Adrenal gland (tissue), 12 donors: ENCODE measurements around the gene PIP5K1C. TPM values are rescaled to one million over a fixed set of nuclear protein-coding genes. Genes with fewer than 3 reads are reported as not detected.
A peak's percentile ranks its signal among the peaks of the same experiment; 100 is the strongest.

Experiments
- DNase-seq, 7 donors: peaks; one replicate each; pipeline ENCODE4 v3.0.0-alpha.2; 2019 to 2020
- H3K27ac ChIP-seq, 5 donors: fragments of 200-600 bp; sonication (generic) in 4 of 5; 1 replicate in 3 of 5; 2 replicates in 2 of 5; pipeline versions ENCODE4 v1.5.1 to v1.8.0; 2016 to 2020; ENCODE audit warnings: mild to moderate bottlenecking in 1 of 5
- H3K27me3 ChIP-seq: fragments of 200-600 bp; 2 replicates; pipeline ENCODE4 v1.8.0; 2021
- H3K36me3 ChIP-seq, 2 donors: fragments of 200-600 bp; replicated peaks in 1 of 2; 1 replicate in 1 of 2; 2 replicates in 1 of 2; pipeline versions ENCODE4 v1.5.1 to v1.8.0; 2018 to 2022
- H3K4me1 ChIP-seq, 2 donors: fragments of 200-600 bp; replicated peaks in 1 of 2; 1 replicate in 1 of 2; 2 replicates in 1 of 2; pipeline versions ENCODE4 v1.5.1 to v1.8.0; 2018 to 2021
- H3K4me3 ChIP-seq, 4 donors: fragments of 200-600 bp; sonication (generic) in 3 of 4; one replicate each; pipeline ENCODE4 v1.5.1; 2016 to 2018
- H3K9me3 ChIP-seq, 3 donors: fragments of 200-600 bp; sonication (generic) in 1 of 3; replicated peaks in 1 of 3; 1 replicate in 2 of 3; 2 replicates in 1 of 3; pipeline versions ENCODE4 v1.5.1 to v1.8.0; 2016 to 2021
- CTCF ChIP-seq, 6 experiments: fragments of 450-650 bp in 4 of 6; fragments of 200-600 bp in 2 of 6; sonication (generic) in 1 of 6; IDR thresholded peaks; 1 replicate in 5 of 6; 2 replicates in 1 of 6; pipeline versions ENCODE4 v1.5.1 to v1.8.0; 2016 to 2021; ENCODE audit warnings: antibody characterized with exemption in 6 of 6, mild to moderate bottlenecking in 2 of 6, moderate library complexity in 1 of 6
- POLR2A ChIP-seq, 2 donors: fragments of 450-650 bp; IDR thresholded peaks; one replicate each; pipeline ENCODE4 v1.6.1; 2017; ENCODE audit warnings: antibody characterized with exemption in 2 of 2, mild to moderate bottlenecking in 2 of 2, moderate library complexity in 1 of 2
- WGBS, 4 donors: extraction: QIAGEN DNeasy Blood & Tissue Kit in 2 of 4; methylation state at CpG; one replicate each; pipeline versions ENCODE4 v1.1.5 to v1.1.7; 2013 to 2017; 5-methylcytosine and 5-hydroxymethylcytosine counted together
- intact Hi-C, 2 donors: fragments of 100-400 bp; cut with DNase I; formaldehyde crosslinking; loops; one replicate each; pipeline versions ENCODE4 v1.14.1 to v1.15.0; 2022 to 2023
- polyA plus RNA-seq, 3 donors: library from polyadenylated mRNA; stranded (reverse); fragments of 200-250 nt in 2 of 3; fragments of 350-450 nt in 1 of 3; fragmentation: Illumina TruSeq in 1 of 3; extraction: RNeasy Lipid Tissue Mini Kit (QIAGEN cat#74804) in 1 of 3; gene quantifications; one replicate each; pipeline ENCODE4 v1.2.3, GENCODE V29; 2013 to 2014
- total RNA-seq, 9 donors: library from RNA; depleted of rRNA in 4 of 9; stranded (reverse); fragments of >200 nt in 4 of 9; fragments of 120-200 nt in 1 of 9; fragmentation: NEBNext Ultra II Directional in 1 of 9; extraction: Animal tissue kit (Norgen Biotek cat#: 25700) in 1 of 9; gene quantifications; one replicate each; pipeline versions ENCODE4 v1.1.0 to v1.2.4, GENCODE V29; 2013 to 2023
- donor health status: healthy with polysubstance abuse.
- donor health status: Bipolar disorder and iron deficiency.
- donor health status: DM: yes; HTN: yes; CAD: no.
- donor health status: DM: no; HTN: no; CAD: no.
- donor health status: DM: no; HTN: no; CAD: no.
- donor health status: DM: yes; HTN: yes; CAD: no.

PIP5K1C gene
- total and polyA plus RNA-seq, 12 donors, result 4.0 to 44.7 (median 31.0) TPM

DNA sequence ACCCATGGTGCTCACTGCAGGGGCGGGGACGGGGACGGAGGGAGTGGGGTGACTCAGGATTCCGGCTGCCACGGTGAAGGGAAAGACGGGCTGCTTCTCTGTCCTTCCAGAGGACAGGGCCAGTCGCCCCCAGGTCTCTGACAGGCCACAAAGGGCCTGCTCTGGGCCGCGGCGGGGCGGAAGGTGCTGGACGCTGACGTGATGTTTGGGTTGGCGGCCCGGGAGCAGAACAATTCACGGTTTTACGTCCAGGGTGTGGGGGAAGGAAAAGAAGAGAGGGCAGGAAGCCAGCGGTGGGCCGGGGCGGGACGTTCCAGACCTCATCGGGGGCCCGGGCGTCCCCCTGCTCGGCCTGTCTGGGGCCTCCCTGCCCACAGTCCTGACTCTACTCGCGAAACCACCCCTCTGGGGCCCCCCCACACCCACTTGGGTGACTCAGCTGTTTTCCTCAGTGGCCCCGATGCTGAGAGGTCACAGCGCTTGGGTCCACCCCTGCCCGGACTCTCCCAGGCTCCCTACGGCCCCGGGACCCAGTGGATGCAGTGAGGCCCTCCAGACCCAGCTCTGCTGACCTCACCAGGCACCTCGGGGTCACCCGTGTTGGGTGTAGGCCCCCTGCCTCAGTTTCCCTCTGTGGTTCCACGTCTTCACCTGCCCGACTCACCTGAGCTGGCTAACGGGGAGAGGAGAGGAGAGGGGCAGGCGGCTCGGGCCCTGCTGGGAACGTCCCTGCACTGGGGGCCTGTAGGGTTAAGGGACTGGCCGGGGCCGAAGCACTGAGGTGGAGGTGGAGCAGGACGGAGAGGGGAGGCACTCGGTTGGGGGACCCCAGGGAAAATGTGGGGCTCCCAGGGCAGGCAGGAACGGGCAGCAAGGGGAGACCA, 29.2 kb downstream of the PIP5K1C start:
- peaks cover 4 to 36% of the 10 kb centered on the region in 2 donors for H3K4me1 ChIP-seq

GRCh38 chr19:3669947-3670795, 30.1 kb downstream of the PIP5K1C start:
- Histone ChIP-seq H3K36me3 (no peaks in the 10 kb centered on the region), H3K9me3 (no peaks in the 10 kb centered on the region), H3K4me1 (peaks cover 4 to 41% of the 10 kb centered on the region in 2 donors), H3K27ac (peak overlapping the region in 4 of 5 donors; percentile 50 to 95 (median 79)), H3K4me3 (peak overlapping the region in 1 of 4 donors; percentile 7), H3K27me3 (no peaks in the 10 kb centered on the region)
- WGBS, 4 donors, result 47 to 66% (median 65%) methylated on average over 22 to 33 of the region's 33 CpGs
- intact Hi-C loops, result loop anchor here (5.0 kb wide), 2 partner anchors 32 to 152 kb away; partner anchors contain the start of gene PIP5K1C (in 2 of the 2)
- no peak for TF ChIP-seq CTCF (IDR thresholded peaks at IDR 0.05)
- TF ChIP-seq POLR2A (IDR thresholded peaks at IDR 0.05), result peak; percentile 33 to 41
- peak in 6 of 7 donors; percentile 35 to 93 (median 60) for DNase-seq

More for the DNA sequence above, 29.2 kb downstream of the PIP5K1C start:
- H3K27me3 ChIP-seq, result no peaks in the 10 kb centered on the region
- peak; percentile 40 to 84 (median 56) for DNase-seq
- no peaks in the 10 kb centered on the region for H3K9me3 ChIP-seq
- TF ChIP-seq CTCF (IDR thresholded peaks at IDR 0.05) (no peak), POLR2A (IDR thresholded peaks at IDR 0.05) (no peak)
- H3K36me3 ChIP-seq, result no peaks in the 10 kb centered on the region
- H3K4me3 ChIP-seq, result peak overlapping the region in 1 of 4 donors; percentile 7
- intact Hi-C loops, result no loop called here
- peak overlapping the region in 4 of 5 donors; percentile 50 to 95 (median 79) for H3K27ac ChIP-seq
- 45 to 59% (median 53%) methylated on average over 24 to 45 of the region's 45 CpGs for WGBS, 4 donors

- no peak overlapping the region for H3K4me3 ChIP-seq
- intact Hi-C loops, result loop anchor here (5.0 kb wide), 2 partner anchors 33 to 153 kb away; partner anchors contain the start of gene PIP5K1C (in 2 of the 2)
- peaks cover 0 to 3% of the 10 kb centered on the region in 2 donors for H3K36me3 ChIP-seq
- peak overlapping the region in 2 of 5 donors; percentile 90 to 95 for H3K27ac ChIP-seq
- peaks cover 4 to 41% of the 10 kb centered on the region in 2 donors for H3K4me1 ChIP-seq
- no peaks in the 10 kb centered on the region for H3K9me3 ChIP-seq
- H3K27me3 ChIP-seq, result no peaks in the 10 kb centered on the region
- no peak for TF ChIP-seq POLR2A (IDR thresholded peaks at IDR 0.05)
- no peak for TF ChIP-seq CTCF (IDR thresholded peaks at IDR 0.05)
- WGBS, 4 donors, result 80 to 87% (median 83%) methylated on average over 23 to 39 of the region's 39 CpGs
- no peak for DNase-seq
These were observed 31.0 kb downstream of the PIP5K1C start for GRCh38 chr19:3669082-3669946.
